ENCODE data around the gene NYNRIN. TPM values are rescaled to one million over a fixed set of nuclear protein-coding genes. Genes with fewer than 3 reads are reported as not detected.

Gene NYNRIN
- total RNA-seq, 1 experiment from 2014 or later = 18.7 TPM

GRCh38 chr14:24415421-24416253, 16.8 kb downstream of the NYNRIN start:
- Histone ChIP-seq H4K20me1 (ENCODE audit: control insufficient read depth, insufficient read depth, insufficient read length) (no peaks in the 10 kb centered on the region), H3K9ac (ENCODE audit: extremely low read depth, insufficient read length, low read length) (no peak overlapping the region), H4K5ac (ENCODE audit: insufficient read length, low read depth, low read length) (no peak overlapping the region), H4K8ac (replicated peaks; ENCODE audit: insufficient read length, low read depth, low read length) (no peak overlapping the region), H2BK120ac (ENCODE audit: low read depth, low read length, poor library complexity, severe bottlenecking) (no peak overlapping the region), H3K9me3 (ENCODE audit: control insufficient read depth, low read depth, low read length) (no peaks in the 10 kb centered on the region), H3K27ac (ENCODE audit: insufficient read length, low read depth, low read length) (no peak overlapping the region), H2AK5ac (ENCODE audit: insufficient read length, low read length) (no peak overlapping the region), H2BK20ac (ENCODE audit: low read depth, low read length, poor library complexity, severe bottlenecking) (no peak overlapping the region), H3K23me2 (ENCODE audit: insufficient read length, low read depth, low read length, poor library complexity, severe bottlenecking) (no peaks in the 10 kb centered on the region), H3K79me1 (ENCODE audit: insufficient read depth, low read depth, low read length, poor library complexity, severe bottlenecking) (no peaks in the 10 kb centered on the region), H3K23ac (ENCODE audit: insufficient read length, low read depth, low read length) (no peak overlapping the region), H3K4me1 (ENCODE audit: insufficient read depth, low read length) (no peaks in the 10 kb centered on the region), H3K56ac (ENCODE audit: insufficient read length, low read depth, low read length) (no peak overlapping the region), H4K91ac (ENCODE audit: insufficient read length, low read depth, low read length) (no peak overlapping the region), H3K27me3 (ENCODE audit: insufficient read depth, low read length) (no peaks in the 10 kb centered on the region; the same call in 1 of the 2 replicates), H3K14ac (ENCODE audit: insufficient read depth, low read length) (no peak overlapping the region), H3K79me2 (ENCODE audit: insufficient read depth, low read length) (no peaks in the 10 kb centered on the region), H3K4me2 (ENCODE audit: insufficient read depth, insufficient read length, low read length) (no peak overlapping the region), H2AFZ (ENCODE audit: low read length) (no peak overlapping the region), H3K4ac (ENCODE audit: low read depth, low read length) (no peak overlapping the region), H3T11ph (ENCODE audit: low read length) (no peak overlapping the region), H3K18ac (ENCODE audit: insufficient read length, low read depth, low read length) (no peak overlapping the region), H2BK12ac (ENCODE audit: insufficient read length, low read depth, low read length) (no peak overlapping the region), H2BK5ac (ENCODE audit: insufficient read length, low read length) (no peak overlapping the region), H2BK15ac (ENCODE audit: low read depth, low read length) (no peak overlapping the region)
- Mint-ChIP-seq H3K9me3 (no peaks in the 10 kb centered on the region), H3K4me1 (peaks cover 2 to 3% of the 10 kb centered on the region in 2 experiments; a peak in 1 of 4 replicates), H3K27me3 (ENCODE audit: low read depth) (peaks cover 18% of the 10 kb centered on the region), H3K4me3 (no peak overlapping the region), H3K27ac (peak overlapping the region in 1 of 3 experiments; percentile 74; a peak in 1 of 7 replicates), H3K36me3 (ENCODE audit: insufficient read depth in 1 of 3, low read depth in 3 of 3) (peaks cover 15 to 33% (median 24%) of the 10 kb centered on the region in 3 experiments; a peak in 6 of 7 replicates)
- no CpG with 5 or more reads among the region's 25 CpGs for WGBS (ENCODE audit: extremely low coverage, insufficient read length, low lambda C conversion rate)
- no peak for DNase-seq
- no peak for TF ChIP-seq CTCF (conservative IDR thresholded peaks at IDR 0.05)
